Esophagus muscularis mucosa (tissue), 3 donors: ENCODE measurements around the gene GALNT2.

Experiments used
- CTCF ChIP-seq, 3 experiments: fragments of 200-600 bp in 2 of 3; fragments of 450-650 bp in 1 of 3; sonication (generic) in 2 of 3; IDR thresholded peaks; one replicate each; pipeline ENCODE4 v1.5.1; 2017 to 2019; ENCODE audit warnings: antibody characterized with exemption in 3 of 3, mild to moderate bottlenecking in 2 of 3, moderate library complexity in 1 of 3
- POLR2A ChIP-seq: fragments of 450-650 bp; IDR thresholded peaks from one replicate; pipeline ENCODE4 v1.6.1; 2017; ENCODE audit warnings: antibody characterized with exemption, moderate library complexity, mild to moderate bottlenecking, low read depth

GRCh38 chr1:230317823-230318819 is 251.1 kb downstream of the GALNT2 start:
- TF ChIP-seq CTCF (IDR thresholded peaks at IDR 0.05) (no peak), POLR2A (no peak)
